Ishikawa (cell line): Measurements from ENCODE around the gene YAP1.

ENCODE experiments used
- CEBPB ChIP-seq: IDR thresholded peaks from 2 replicates; pipeline ENCODE4 v1.6.1; 2012
- EGR1 ChIP-seq: IDR thresholded peaks from 2 replicates; pipeline ENCODE4 v1.6.1; 2012
- EP300 ChIP-seq: IDR thresholded peaks from 2 replicates; pipeline ENCODE4 v1.6.1; 2012; ENCODE audit warnings: borderline replicate concordance
- FOXM1 ChIP-seq: IDR thresholded peaks from 2 replicates; pipeline ENCODE4 v1.6.1; 2012; ENCODE audit warnings: low read depth, borderline replicate concordance
- NFIC ChIP-seq: IDR thresholded peaks from 2 replicates; pipeline ENCODE4 v1.6.1; 2012
- RAD21 ChIP-seq: IDR thresholded peaks from 2 replicates; pipeline ENCODE4 v1.6.1; 2012; ENCODE audit warnings: low read depth
- TAF1 ChIP-seq: IDR thresholded peaks from 2 replicates; pipeline ENCODE4 v1.6.1; 2012; ENCODE audit warnings: low read depth, mild to moderate bottlenecking
- YY1 ChIP-seq: IDR thresholded peaks from 2 replicates; pipeline ENCODE4 v1.6.1; 2012; ENCODE audit warnings: low read depth
- TF ChIP-seq, protein P1 (sequence below): IDR thresholded peaks from 2 replicates; pipeline ENCODE4 v1.6.1; 2012
- TF ChIP-seq, protein P2 (sequence below): IDR thresholded peaks from 2 replicates; pipeline ENCODE4 v1.6.1; 2012
- TF ChIP-seq, protein P3 (sequence below): IDR thresholded peaks from 2 replicates; pipeline ENCODE4 v1.6.1; 2012; ENCODE audit warnings: low read depth, mild to moderate bottlenecking

GRCh38 chr11:102147632-102148031 lies 37.4 kb downstream of the YAP1 start:
- no peak for TF ChIP-seq RAD21
- TF ChIP-seq CEBPB = no peak
- no peak for TF ChIP-seq YY1
- no peak for TF ChIP-seq EP300
- no peak for TF ChIP-seq EGR1
- TF ChIP-seq, protein P1, sequence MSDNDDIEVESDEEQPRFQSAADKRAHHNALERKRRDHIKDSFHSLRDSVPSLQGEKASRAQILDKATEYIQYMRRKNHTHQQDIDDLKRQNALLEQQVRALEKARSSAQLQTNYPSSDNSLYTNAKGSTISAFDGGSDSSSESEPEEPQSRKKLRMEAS = no peak
- no peak for TF ChIP-seq TAF1
- no peak for TF ChIP-seq NFIC
- TF ChIP-seq, protein P2, sequence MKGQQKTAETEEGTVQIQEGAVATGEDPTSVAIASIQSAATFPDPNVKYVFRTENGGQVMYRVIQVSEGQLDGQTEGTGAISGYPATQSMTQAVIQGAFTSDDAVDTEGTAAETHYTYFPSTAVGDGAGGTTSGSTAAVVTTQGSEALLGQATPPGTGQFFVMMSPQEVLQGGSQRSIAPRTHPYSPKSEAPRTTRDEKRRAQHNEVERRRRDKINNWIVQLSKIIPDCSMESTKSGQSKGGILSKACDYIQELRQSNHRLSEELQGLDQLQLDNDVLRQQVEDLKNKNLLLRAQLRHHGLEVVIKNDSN = no peak
- no peak for TF ChIP-seq FOXM1
- TF ChIP-seq, protein P3, sequence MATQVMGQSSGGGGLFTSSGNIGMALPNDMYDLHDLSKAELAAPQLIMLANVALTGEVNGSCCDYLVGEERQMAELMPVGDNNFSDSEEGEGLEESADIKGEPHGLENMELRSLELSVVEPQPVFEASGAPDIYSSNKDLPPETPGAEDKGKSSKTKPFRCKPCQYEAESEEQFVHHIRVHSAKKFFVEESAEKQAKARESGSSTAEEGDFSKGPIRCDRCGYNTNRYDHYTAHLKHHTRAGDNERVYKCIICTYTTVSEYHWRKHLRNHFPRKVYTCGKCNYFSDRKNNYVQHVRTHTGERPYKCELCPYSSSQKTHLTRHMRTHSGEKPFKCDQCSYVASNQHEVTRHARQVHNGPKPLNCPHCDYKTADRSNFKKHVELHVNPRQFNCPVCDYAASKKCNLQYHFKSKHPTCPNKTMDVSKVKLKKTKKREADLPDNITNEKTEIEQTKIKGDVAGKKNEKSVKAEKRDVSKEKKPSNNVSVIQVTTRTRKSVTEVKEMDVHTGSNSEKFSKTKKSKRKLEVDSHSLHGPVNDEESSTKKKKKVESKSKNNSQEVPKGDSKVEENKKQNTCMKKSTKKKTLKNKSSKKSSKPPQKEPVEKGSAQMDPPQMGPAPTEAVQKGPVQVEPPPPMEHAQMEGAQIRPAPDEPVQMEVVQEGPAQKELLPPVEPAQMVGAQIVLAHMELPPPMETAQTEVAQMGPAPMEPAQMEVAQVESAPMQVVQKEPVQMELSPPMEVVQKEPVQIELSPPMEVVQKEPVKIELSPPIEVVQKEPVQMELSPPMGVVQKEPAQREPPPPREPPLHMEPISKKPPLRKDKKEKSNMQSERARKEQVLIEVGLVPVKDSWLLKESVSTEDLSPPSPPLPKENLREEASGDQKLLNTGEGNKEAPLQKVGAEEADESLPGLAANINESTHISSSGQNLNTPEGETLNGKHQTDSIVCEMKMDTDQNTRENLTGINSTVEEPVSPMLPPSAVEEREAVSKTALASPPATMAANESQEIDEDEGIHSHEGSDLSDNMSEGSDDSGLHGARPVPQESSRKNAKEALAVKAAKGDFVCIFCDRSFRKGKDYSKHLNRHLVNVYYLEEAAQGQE = no peak
